ENCODE data around the gene CLEC14A. TPM values are rescaled to one million over a fixed set of nuclear protein-coding genes. Genes with fewer than 3 reads are reported as not detected.

Gene CLEC14A
- total RNA-seq, 2 donors from 2014 or later: 4.4 to 7.7 TPM

GRCh38 chr14:38250331-38250730 lies 5.6 kb downstream of the CLEC14A start:
- TF ChIP-seq CTCF (IDR thresholded peaks at IDR 0.05): no peak
- H3K27me3 ChIP-seq: no peaks in the 10 kb centered on the region
- no peaks in the 10 kb centered on the region for H3K9me3 ChIP-seq
- no peak overlapping the region for H3K9ac ChIP-seq (ENCODE audit: low read depth in 2 of 2, low read length in 2 of 2)
- no peak overlapping the region for H3K4me3 ChIP-seq
- no peaks in the 10 kb centered on the region for H3K4me1 ChIP-seq
- DNase-seq: no peak
- intact Hi-C loops (cut with DNase I): no loop called here
- no peaks in the 10 kb centered on the region for H3K36me3 ChIP-seq
- no peak overlapping the region for H3K27ac ChIP-seq

GRCh38 chr14:38248321-38249028 lies 7.4 kb downstream of the CLEC14A start:
- Histone ChIP-seq H3K36me3 (no peaks in the 10 kb centered on the region), H3K27ac (no peak overlapping the region), H3K4me3 (no peak overlapping the region), H3K9me3 (no peaks in the 10 kb centered on the region), H3K9ac (ENCODE audit: low read depth in 2 of 2, low read length in 2 of 2) (no peak overlapping the region), H3K4me1 (no peaks in the 10 kb centered on the region), H3K27me3 (no peaks in the 10 kb centered on the region)
- TF ChIP-seq CTCF (IDR thresholded peaks at IDR 0.05): no peak
- intact Hi-C loops (cut with DNase I): no loop called here
- no peak for DNase-seq

GRCh38 chr14:38243696-38244240 lies 12.1 kb downstream of the CLEC14A start:
- H3K4me1 ChIP-seq: no peaks in the 10 kb centered on the region
- TF ChIP-seq CTCF (IDR thresholded peaks at IDR 0.05): no peak
- H3K27ac ChIP-seq: no peak overlapping the region
- no peaks in the 10 kb centered on the region for H3K27me3 ChIP-seq
- no peak overlapping the region for H3K9ac ChIP-seq (ENCODE audit: low read depth in 2 of 2, low read length in 2 of 2)
- DNase-seq: no peak
- no peaks in the 10 kb centered on the region for H3K36me3 ChIP-seq
- intact Hi-C loops (cut with DNase I): no loop called here
- H3K9me3 ChIP-seq: no peaks in the 10 kb centered on the region
- no peak overlapping the region for H3K4me3 ChIP-seq

GRCh38 chr14:38238878-38239277 lies 17.0 kb downstream of the CLEC14A start:
- Histone ChIP-seq H3K27ac (no peak overlapping the region), H3K4me3 (no peak overlapping the region), H3K9me3 (no peaks in the 10 kb centered on the region), H3K4me1 (no peaks in the 10 kb centered on the region), H3K36me3 (no peaks in the 10 kb centered on the region), H3K27me3 (no peaks in the 10 kb centered on the region), H3K9ac (ENCODE audit: low read depth in 2 of 2, low read length in 2 of 2) (no peak overlapping the region)
- DNase-seq: no peak
- intact Hi-C loops (cut with DNase I): no loop called here
- TF ChIP-seq CTCF (IDR thresholded peaks at IDR 0.05): no peak

GRCh38 chr14:38238332-38238731 lies 17.6 kb downstream of the CLEC14A start:
- H3K27ac ChIP-seq: no peak overlapping the region
- H3K27me3 ChIP-seq: no peaks in the 10 kb centered on the region
- no peak for TF ChIP-seq CTCF (IDR thresholded peaks at IDR 0.05)
- H3K4me1 ChIP-seq: no peaks in the 10 kb centered on the region
- no peak for DNase-seq
- no peaks in the 10 kb centered on the region for H3K9me3 ChIP-seq
- no peaks in the 10 kb centered on the region for H3K36me3 ChIP-seq
- no peak overlapping the region for H3K4me3 ChIP-seq
- no peak overlapping the region for H3K9ac ChIP-seq (ENCODE audit: low read depth in 2 of 2, low read length in 2 of 2)
- intact Hi-C loops (cut with DNase I): no loop called here
